ENCODE results near the gene FGGY.

FGGY gene

GRCh38 chr1:59332983-59333382 is 36.1 kb downstream of the FGGY start:
- Histone ChIP-seq H3K27me3 (ENCODE audit: control insufficient read depth, insufficient read depth, low read length) (no peaks in the 10 kb centered on the region), H3K4me1 (ENCODE audit: control insufficient read depth, insufficient read depth, low read length) (no peaks in the 10 kb centered on the region), H3K9me3 (ENCODE audit: control insufficient read depth, insufficient read depth, low read length) (no peaks in the 10 kb centered on the region), H3K4me3 (ENCODE audit: low read depth, low read length) (no peak overlapping the region), H3K36me3 (ENCODE audit: control insufficient read depth, insufficient read depth, low read length) (no peaks in the 10 kb centered on the region), H3K27ac (ENCODE audit: low read depth, low read length) (no peak overlapping the region), H3K9ac (ENCODE audit: low read depth, low read length) (no peak overlapping the region)

DNA sequence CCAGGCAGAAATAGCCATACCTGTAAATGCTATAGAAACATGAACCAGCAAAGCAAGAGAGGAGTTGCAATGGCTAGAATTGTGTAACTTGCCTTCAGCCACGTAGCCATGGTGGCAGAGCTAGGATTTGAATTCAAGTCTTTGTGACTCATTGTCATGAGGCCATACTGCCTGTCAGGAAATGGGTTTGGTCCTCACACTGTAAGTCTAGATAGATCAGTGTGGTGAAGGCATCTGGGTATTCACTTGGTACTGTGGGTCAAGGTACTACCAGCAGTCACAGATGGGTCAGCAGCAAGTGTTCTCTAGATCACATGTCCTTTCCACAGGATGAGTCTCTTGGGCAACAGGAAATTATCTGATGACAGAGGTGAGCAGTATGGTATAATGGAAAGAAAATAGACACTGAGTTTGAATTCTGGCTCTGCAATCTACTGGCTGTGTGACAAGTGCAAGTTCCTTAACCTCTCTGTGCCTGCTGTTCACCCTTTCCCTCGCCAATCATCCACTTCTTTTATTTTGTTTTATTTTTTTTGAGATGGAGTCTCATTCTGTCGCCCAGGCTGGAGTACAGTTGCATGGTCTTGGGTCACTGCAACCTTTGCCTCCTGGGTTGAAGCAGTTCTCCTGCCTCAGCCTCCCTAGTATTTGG is 36.9 kb downstream of the FGGY start:
- H3K36me3 ChIP-seq (ENCODE audit: control insufficient read depth, insufficient read depth, low read length): no peaks in the 10 kb centered on the region
- no peaks in the 10 kb centered on the region for H3K9me3 ChIP-seq (ENCODE audit: control insufficient read depth, insufficient read depth, low read length)
- H3K27me3 ChIP-seq (ENCODE audit: control insufficient read depth, insufficient read depth, low read length): no peaks in the 10 kb centered on the region
- no peaks in the 10 kb centered on the region for H3K4me1 ChIP-seq (ENCODE audit: control insufficient read depth, insufficient read depth, low read length)
- H3K9ac ChIP-seq (ENCODE audit: low read depth, low read length): no peak overlapping the region
- H3K27ac ChIP-seq (ENCODE audit: low read depth, low read length): no peak overlapping the region
- no peak overlapping the region for H3K4me3 ChIP-seq (ENCODE audit: low read depth, low read length)

- Histone ChIP-seq H3K9me3 (ENCODE audit: control insufficient read depth, insufficient read depth, low read length) (no peaks in the 10 kb centered on the region), H3K36me3 (ENCODE audit: control insufficient read depth, insufficient read depth, low read length) (no peaks in the 10 kb centered on the region), H3K9ac (ENCODE audit: low read depth, low read length) (no peak overlapping the region), H3K4me3 (ENCODE audit: low read depth, low read length) (no peak overlapping the region), H3K27ac (ENCODE audit: low read depth, low read length) (no peak overlapping the region), H3K27me3 (ENCODE audit: control insufficient read depth, insufficient read depth, low read length) (no peaks in the 10 kb centered on the region), H3K4me1 (ENCODE audit: control insufficient read depth, insufficient read depth, low read length) (no peaks in the 10 kb centered on the region)
These were observed 43.8 kb downstream of the FGGY start for GRCh38 chr1:59340411-59341307.

DNA sequence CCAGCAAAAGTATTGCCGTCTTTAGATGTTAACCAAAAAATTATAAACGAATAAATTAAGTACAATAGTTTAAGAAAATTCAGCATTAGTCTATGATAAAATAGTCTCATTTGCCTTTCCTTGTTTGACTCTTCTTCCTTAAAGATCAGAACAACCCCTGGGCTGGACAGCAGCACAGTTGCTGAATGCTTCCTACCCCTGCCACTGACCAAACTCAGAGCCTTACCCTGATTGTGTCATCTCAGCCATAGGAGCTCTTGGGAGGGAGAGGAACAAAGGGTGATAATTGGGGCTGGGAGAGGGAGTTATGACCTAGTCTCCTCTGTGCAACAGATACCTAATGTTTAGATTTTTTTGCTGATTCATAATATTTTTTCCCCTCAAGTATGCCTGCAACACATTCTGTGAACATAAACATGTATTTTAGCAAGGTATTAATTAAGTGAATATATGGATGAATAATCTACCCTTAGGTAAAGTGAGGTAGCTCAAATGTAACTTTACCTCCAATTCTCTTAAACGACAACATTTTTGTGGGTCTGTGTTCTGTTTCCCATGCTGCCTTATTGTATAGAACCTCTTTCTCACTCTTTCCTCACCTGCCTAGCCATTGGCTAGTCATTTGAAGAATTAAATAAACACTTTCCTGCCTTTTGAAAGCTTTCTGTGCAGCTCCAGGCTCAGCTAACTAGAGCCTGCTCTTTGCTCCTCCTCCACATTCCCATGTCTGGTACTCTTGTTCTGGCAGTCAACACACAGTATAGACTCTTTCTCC is 46.1 kb downstream of the FGGY start:
- H3K27me3 ChIP-seq (ENCODE audit: control insufficient read depth, insufficient read depth, low read length): no peaks in the 10 kb centered on the region
- no peak overlapping the region for H3K9ac ChIP-seq (ENCODE audit: low read depth, low read length)
- H3K4me3 ChIP-seq (ENCODE audit: low read depth, low read length): no peak overlapping the region
- H3K9me3 ChIP-seq (ENCODE audit: control insufficient read depth, insufficient read depth, low read length): no peaks in the 10 kb centered on the region
- no peaks in the 10 kb centered on the region for H3K4me1 ChIP-seq (ENCODE audit: control insufficient read depth, insufficient read depth, low read length)
- H3K27ac ChIP-seq (ENCODE audit: low read depth, low read length): no peak overlapping the region
- H3K36me3 ChIP-seq (ENCODE audit: control insufficient read depth, insufficient read depth, low read length): no peaks in the 10 kb centered on the region

GRCh38 chr1:59343576-59343840 is 46.6 kb downstream of the FGGY start:
- H3K9ac ChIP-seq (ENCODE audit: low read depth, low read length): no peak overlapping the region
- no peaks in the 10 kb centered on the region for H3K4me1 ChIP-seq (ENCODE audit: control insufficient read depth, insufficient read depth, low read length)
- H3K27me3 ChIP-seq (ENCODE audit: control insufficient read depth, insufficient read depth, low read length): no peaks in the 10 kb centered on the region
- no peaks in the 10 kb centered on the region for H3K9me3 ChIP-seq (ENCODE audit: control insufficient read depth, insufficient read depth, low read length)
- no peaks in the 10 kb centered on the region for H3K36me3 ChIP-seq (ENCODE audit: control insufficient read depth, insufficient read depth, low read length)
- H3K4me3 ChIP-seq (ENCODE audit: low read depth, low read length): no peak overlapping the region
- H3K27ac ChIP-seq (ENCODE audit: low read depth, low read length): no peak overlapping the region

GRCh38 chr1:59345221-59345620 is 48.3 kb downstream of the FGGY start:
- Histone ChIP-seq H3K27me3 (ENCODE audit: control insufficient read depth, insufficient read depth, low read length) (no peaks in the 10 kb centered on the region), H3K4me3 (ENCODE audit: low read depth, low read length) (no peak overlapping the region), H3K9ac (ENCODE audit: low read depth, low read length) (no peak overlapping the region), H3K4me1 (ENCODE audit: control insufficient read depth, insufficient read depth, low read length) (no peaks in the 10 kb centered on the region), H3K36me3 (ENCODE audit: control insufficient read depth, insufficient read depth, low read length) (no peaks in the 10 kb centered on the region), H3K27ac (ENCODE audit: low read depth, low read length) (no peak overlapping the region), H3K9me3 (ENCODE audit: control insufficient read depth, insufficient read depth, low read length) (no peaks in the 10 kb centered on the region)

DNA sequence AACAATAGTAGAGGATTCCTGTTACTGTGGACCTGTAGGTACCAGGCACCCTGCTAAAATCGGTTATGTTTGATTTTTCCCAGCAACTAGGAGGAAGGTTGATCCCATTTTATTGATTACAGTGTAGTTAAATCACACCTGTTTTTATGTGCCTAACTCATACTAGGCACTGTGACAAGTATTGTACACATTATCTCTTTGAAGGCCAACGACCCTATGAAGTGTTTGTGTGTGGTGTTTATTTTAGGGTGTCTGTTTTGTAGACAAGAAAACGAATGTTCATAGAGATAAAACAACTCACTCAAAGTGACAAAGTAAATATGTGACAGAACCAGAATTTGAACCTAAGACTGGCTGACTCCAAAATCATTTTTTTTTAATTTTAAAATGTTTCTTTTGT is 49.5 kb downstream of the FGGY start:
- H3K27ac ChIP-seq (ENCODE audit: low read depth, low read length): no peak overlapping the region
- H3K4me1 ChIP-seq (ENCODE audit: control insufficient read depth, insufficient read depth, low read length): no peaks in the 10 kb centered on the region

DNA sequence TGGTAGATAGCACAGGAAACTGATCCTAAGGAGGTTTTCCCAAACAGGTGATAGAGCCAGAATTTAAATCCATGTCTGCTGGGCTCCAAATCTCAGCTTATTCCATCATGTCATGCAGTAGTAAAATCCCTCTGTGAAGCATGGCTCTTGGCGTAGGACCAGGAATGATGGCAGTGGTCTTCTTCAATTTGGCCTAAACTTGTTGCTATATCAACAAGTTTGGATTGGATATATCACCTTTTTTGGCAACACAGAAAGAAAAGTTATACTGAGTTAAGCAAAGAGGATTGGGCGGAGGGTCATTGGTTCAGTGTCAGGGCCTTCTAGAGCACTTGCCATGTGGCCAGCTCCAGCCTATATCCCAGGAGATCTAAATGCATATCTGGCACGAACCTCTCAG is 52.2 kb downstream of the FGGY start:
- H3K9ac ChIP-seq (ENCODE audit: low read depth, low read length): no peak overlapping the region
- H3K4me3 ChIP-seq (ENCODE audit: low read depth, low read length): no peak overlapping the region
- H3K4me1 ChIP-seq (ENCODE audit: control insufficient read depth, insufficient read depth, low read length): no peaks in the 10 kb centered on the region
- no peaks in the 10 kb centered on the region for H3K36me3 ChIP-seq (ENCODE audit: control insufficient read depth, insufficient read depth, low read length)
- H3K27ac ChIP-seq (ENCODE audit: low read depth, low read length): no peak overlapping the region
- no peaks in the 10 kb centered on the region for H3K27me3 ChIP-seq (ENCODE audit: control insufficient read depth, insufficient read depth, low read length)
- no peaks in the 10 kb centered on the region for H3K9me3 ChIP-seq (ENCODE audit: control insufficient read depth, insufficient read depth, low read length)

More for the DNA sequence above, 49.5 kb downstream of the FGGY start:
- Histone ChIP-seq H3K27me3 (ENCODE audit: control insufficient read depth, insufficient read depth, low read length) (no peaks in the 10 kb centered on the region), H3K9ac (ENCODE audit: low read depth, low read length) (no peak overlapping the region), H3K4me3 (ENCODE audit: low read depth, low read length) (no peak overlapping the region), H3K9me3 (ENCODE audit: control insufficient read depth, insufficient read depth, low read length) (no peaks in the 10 kb centered on the region), H3K36me3 (ENCODE audit: control insufficient read depth, insufficient read depth, low read length) (no peaks in the 10 kb centered on the region)

DNA sequence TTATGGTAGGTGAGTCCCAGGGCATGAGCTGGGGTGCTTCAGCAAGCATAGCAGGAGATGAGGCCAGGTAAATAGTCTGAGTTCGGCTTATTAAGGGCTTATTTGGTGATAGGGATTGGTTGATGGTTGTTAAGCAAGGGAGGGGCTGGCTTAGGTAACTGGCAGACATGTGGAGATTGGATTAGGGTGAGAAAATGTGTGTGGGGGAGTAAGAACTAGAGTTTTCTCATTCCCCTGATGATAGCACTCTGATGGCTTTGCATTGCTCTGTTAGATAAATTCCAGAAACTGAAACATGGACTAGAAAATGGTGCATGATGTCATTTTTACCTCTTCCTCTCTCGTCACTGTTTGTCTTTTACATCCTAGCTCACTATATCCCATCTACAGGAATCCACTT is 53.6 kb downstream of the FGGY start:
- Histone ChIP-seq H3K4me3 (ENCODE audit: low read depth, low read length) (no peak overlapping the region), H3K9me3 (ENCODE audit: control insufficient read depth, insufficient read depth, low read length) (no peaks in the 10 kb centered on the region), H3K36me3 (ENCODE audit: control insufficient read depth, insufficient read depth, low read length) (no peaks in the 10 kb centered on the region), H3K27ac (ENCODE audit: low read depth, low read length) (no peak overlapping the region), H3K9ac (ENCODE audit: low read depth, low read length) (no peak overlapping the region), H3K27me3 (ENCODE audit: control insufficient read depth, insufficient read depth, low read length) (no peaks in the 10 kb centered on the region), H3K4me1 (ENCODE audit: control insufficient read depth, insufficient read depth, low read length) (no peaks in the 10 kb centered on the region)

DNA sequence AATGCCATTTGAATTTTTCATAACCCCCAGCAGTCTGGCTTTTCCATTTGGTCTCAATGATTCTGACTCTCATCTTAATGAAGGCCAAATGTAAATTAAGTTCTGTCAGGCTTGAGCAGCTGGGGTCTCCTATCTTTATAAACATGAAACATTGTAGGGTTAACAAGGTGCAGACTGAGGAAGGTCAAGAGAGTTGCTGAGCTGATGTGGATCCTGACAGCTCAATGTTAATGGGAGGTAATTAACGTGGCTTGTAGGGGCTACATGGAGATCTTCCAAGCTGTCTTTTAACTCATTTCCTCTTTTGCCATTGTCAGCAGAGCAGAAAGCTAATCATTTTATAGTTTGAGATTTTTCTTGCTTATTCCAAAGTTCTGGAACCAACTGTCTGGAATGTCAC is 55.2 kb downstream of the FGGY start:
- H3K4me3 ChIP-seq (ENCODE audit: low read depth, low read length): no peak overlapping the region

GRCh38 chr1:59353453-59353852 is 56.6 kb downstream of the FGGY start:
- Histone ChIP-seq H3K27me3 (ENCODE audit: control insufficient read depth, insufficient read depth, low read length) (no peaks in the 10 kb centered on the region), H3K27ac (ENCODE audit: low read depth, low read length) (no peak overlapping the region), H3K4me3 (ENCODE audit: low read depth, low read length) (no peak overlapping the region), H3K4me1 (ENCODE audit: control insufficient read depth, insufficient read depth, low read length) (no peaks in the 10 kb centered on the region), H3K9ac (ENCODE audit: low read depth, low read length) (no peak overlapping the region), H3K9me3 (ENCODE audit: control insufficient read depth, insufficient read depth, low read length) (no peaks in the 10 kb centered on the region), H3K36me3 (ENCODE audit: control insufficient read depth, insufficient read depth, low read length) (no peaks in the 10 kb centered on the region)

More for the DNA sequence above, 55.2 kb downstream of the FGGY start:
- Histone ChIP-seq H3K9ac (ENCODE audit: low read depth, low read length) (no peak overlapping the region), H3K4me1 (ENCODE audit: control insufficient read depth, insufficient read depth, low read length) (no peaks in the 10 kb centered on the region), H3K27me3 (ENCODE audit: control insufficient read depth, insufficient read depth, low read length) (no peaks in the 10 kb centered on the region), H3K36me3 (ENCODE audit: control insufficient read depth, insufficient read depth, low read length) (no peaks in the 10 kb centered on the region), H3K27ac (ENCODE audit: low read depth, low read length) (no peak overlapping the region), H3K9me3 (ENCODE audit: control insufficient read depth, insufficient read depth, low read length) (no peaks in the 10 kb centered on the region)
